Endothelial cell (in vitro differentiated cells): ENCODE measurements around the gene LUC7L2. TPM values are rescaled to one million over a fixed set of nuclear protein-coding genes. Genes with fewer than 3 reads are reported as not detected.

ENCODE experiments used
- DNase-seq: peaks from one replicate; pipeline ENCODE4 v3.0.0; 2021; ENCODE audit warnings: low spot score
- H3K27ac Mint-ChIP-seq: one replicate; pipeline ENCODE4 v1.8.0; 2021; ENCODE audit warnings: mixed read lengths, inconsistent platforms; ENCODE audit not compliant: unreplicated experiment
- H3K27me3 Mint-ChIP-seq: one replicate; pipeline ENCODE4 v1.8.0; 2021; ENCODE audit warnings: mild to moderate bottlenecking, moderate library complexity, mixed read lengths, inconsistent platforms; ENCODE audit not compliant: unreplicated experiment
- H3K36me3 Mint-ChIP-seq: one replicate; pipeline ENCODE4 v1.8.0; 2021; ENCODE audit warnings: mild to moderate bottlenecking, low read depth, mixed read lengths, inconsistent platforms; ENCODE audit not compliant: unreplicated experiment
- H3K4me1 Mint-ChIP-seq: one replicate; pipeline ENCODE4 v1.8.0; 2021; ENCODE audit warnings: mild to moderate bottlenecking, mixed read lengths, inconsistent platforms; ENCODE audit not compliant: unreplicated experiment
- H3K4me3 Mint-ChIP-seq: one replicate; pipeline ENCODE4 v1.8.0; 2021; ENCODE audit warnings: mild to moderate bottlenecking, mixed read lengths, inconsistent platforms; ENCODE audit not compliant: unreplicated experiment
- H3K9me3 Mint-ChIP-seq: one replicate; pipeline ENCODE4 v1.8.0; 2021; ENCODE audit warnings: mixed read lengths, inconsistent platforms; ENCODE audit not compliant: unreplicated experiment
- CTCF ChIP-seq: fragments of 200-600 bp; sonication (generic); IDR thresholded peaks from one replicate; pipeline ENCODE4 v1.5.0; 2021; ENCODE audit warnings: antibody characterized with exemption; ENCODE audit not compliant: unreplicated experiment
- total RNA-seq: library from RNA; stranded (reverse); fragmentation: NEBNext Ultra II Directional; extraction: Animal tissue kit (Norgen Biotek cat#: 25700); gene quantifications from one replicate; pipeline ENCODE4 v1.2.1, GENCODE V29; 2021; ENCODE audit not compliant: unreplicated experiment

LUC7L2 gene
- total RNA-seq, 1 donor from 2014 or later, result 83.5 TPM

DNA sequence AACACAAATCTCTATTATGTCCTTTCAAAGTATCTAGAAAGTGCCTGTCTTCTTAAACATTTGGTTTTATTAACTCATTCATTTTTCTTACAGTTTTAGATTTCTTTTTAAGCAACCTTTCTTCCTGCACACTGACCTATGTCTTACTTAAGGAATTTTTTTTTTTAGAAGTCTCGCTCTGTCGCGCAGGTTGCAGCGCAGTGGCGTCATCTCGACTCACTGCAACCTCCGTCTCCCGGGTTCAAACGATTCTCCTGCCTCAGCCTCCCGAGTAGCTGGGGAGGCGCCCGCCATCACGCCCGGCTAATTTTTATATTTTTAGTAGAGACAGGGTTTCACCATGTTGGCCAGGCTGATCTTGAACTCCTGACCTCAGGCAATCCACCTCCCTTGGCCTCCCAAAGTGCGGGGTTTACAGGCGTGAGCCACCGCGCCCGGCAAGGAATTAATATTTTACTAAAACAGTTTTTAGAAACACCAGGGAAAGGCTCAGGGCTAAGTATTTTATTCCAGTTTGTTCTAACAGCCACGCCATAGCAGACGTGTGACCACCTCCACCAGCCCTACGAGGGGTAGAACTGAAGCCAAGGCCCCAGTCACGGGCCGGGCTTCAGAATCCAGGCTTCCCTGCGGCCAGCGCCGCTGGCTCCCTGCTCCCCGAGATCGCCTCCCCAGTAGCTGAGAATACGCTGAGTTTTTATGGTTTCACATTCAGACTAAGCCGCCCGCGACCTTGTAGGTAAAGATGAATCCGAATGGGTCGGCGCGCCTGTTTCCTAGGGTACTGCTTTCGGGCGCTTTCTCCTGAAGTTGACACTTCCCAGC lies 941 bp upstream of the LUC7L2 start:
- peaks cover 5% of the 10 kb centered on the region for H3K27me3 Mint-ChIP-seq
- H3K4me1 Mint-ChIP-seq, result peaks cover 23% of the 10 kb centered on the region
- peak overlapping the region; percentile 90 for H3K27ac Mint-ChIP-seq
- no peak for DNase-seq
- no peak for TF ChIP-seq CTCF
- H3K9me3 Mint-ChIP-seq, result no peaks in the 10 kb centered on the region
- H3K36me3 Mint-ChIP-seq, result no peaks in the 10 kb centered on the region
- peak overlapping the region; percentile 95 for H3K4me3 Mint-ChIP-seq

DNA sequence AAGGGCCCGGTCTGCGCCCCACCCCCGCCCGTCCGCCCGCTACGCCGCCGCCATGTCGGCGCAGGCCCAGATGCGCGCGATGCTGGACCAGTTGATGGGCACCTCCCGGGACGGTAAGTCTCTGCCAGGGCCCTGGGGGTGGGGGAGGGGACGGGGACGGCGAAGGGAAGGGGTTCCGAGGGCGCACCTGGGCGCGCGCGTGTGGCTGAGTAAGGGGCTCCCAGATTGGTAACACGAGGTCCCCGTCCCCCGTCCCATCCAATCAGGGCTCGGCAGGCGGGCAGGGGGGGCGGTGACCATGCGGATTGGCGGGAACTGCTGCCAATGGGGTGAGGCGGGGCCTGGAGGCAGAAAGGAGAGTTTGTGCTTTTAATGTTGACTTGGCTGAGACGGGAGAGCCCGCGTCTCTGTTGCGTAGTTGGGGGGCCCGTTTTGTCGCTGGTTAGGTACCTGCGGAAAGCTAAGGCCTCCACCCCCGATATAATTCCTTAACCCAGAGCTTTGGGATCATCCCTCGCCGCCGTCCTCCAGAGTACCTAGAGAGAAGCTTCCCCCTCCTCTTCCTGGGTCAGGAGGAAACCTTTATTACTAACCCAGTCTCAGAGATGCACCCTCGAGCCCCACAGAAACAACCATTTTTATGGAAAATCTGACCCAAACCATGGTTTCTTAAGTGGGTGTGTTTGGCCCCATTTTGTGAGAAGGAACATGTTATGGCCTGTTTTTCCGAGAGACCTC lies 685 bp downstream of the LUC7L2 start:
- peak; percentile 98 for DNase-seq
- Mint-ChIP-seq H3K4me3 (peak overlapping the region; percentile 97), H3K27ac (peak overlapping the region; percentile 99), H3K36me3 (peaks cover 2% of the 10 kb centered on the region), H3K4me1 (peaks cover 23% of the 10 kb centered on the region), H3K27me3 (peaks cover 5% of the 10 kb centered on the region), H3K9me3 (no peaks in the 10 kb centered on the region)
- TF ChIP-seq CTCF, result no peak

GRCh38 chr7:139360948-139361307 lies 1.2 kb downstream of the LUC7L2 start:
- no peak for TF ChIP-seq CTCF
- Mint-ChIP-seq H3K4me3 (peak overlapping the region; percentile 97), H3K27me3 (peaks cover 5% of the 10 kb centered on the region), H3K27ac (peak overlapping the region; percentile 99), H3K36me3 (peaks cover 3% of the 10 kb centered on the region), H3K9me3 (no peaks in the 10 kb centered on the region), H3K4me1 (peaks cover 23% of the 10 kb centered on the region)
- DNase-seq, result no peak

DNA sequence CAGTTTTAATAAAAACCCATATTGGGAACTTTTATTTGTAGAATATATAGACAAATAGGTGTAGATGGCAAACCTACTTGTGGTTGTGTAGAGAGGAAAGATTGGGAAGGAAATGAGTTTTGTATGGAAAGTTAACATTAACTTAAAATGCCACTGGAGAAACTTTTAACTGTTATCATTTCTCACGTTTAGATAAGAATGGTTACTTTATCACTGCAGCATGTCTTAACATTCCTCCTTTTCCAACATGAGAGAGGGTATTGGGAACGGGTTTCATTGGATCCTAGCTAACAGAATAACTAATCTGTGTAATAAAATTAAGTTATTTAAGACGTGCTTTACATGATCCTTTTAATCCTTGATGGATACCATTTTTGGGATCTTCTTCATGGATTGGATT lies 1.8 kb downstream of the LUC7L2 start:
- peaks cover 23% of the 10 kb centered on the region for H3K4me1 Mint-ChIP-seq
- H3K27me3 Mint-ChIP-seq, result peaks cover 5% of the 10 kb centered on the region
- peak overlapping the region; percentile 97 for H3K4me3 Mint-ChIP-seq
- H3K27ac Mint-ChIP-seq, result peak overlapping the region; percentile 85
- no peak for TF ChIP-seq CTCF
- no peaks in the 10 kb centered on the region for H3K9me3 Mint-ChIP-seq
- peaks cover 3% of the 10 kb centered on the region for H3K36me3 Mint-ChIP-seq
- no peak for DNase-seq

DNA sequence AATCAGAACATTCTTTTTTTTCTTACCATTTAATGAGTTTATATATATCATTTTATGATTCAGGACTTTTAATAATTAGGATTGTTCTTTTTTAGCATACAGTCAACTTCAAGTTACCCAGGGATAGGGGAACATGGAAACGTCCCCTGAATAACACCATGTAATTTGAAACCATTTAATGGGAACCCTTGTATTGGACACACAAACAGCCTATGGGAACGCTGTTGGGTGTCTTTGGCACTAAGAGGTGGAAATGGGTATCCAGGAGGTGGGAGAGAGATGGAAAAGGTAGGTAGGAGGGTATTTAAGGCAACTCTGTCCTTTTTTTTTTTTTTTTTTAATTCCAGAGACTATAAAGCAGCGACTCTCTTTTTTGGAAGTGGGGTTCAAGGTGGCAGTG lies 2.6 kb downstream of the LUC7L2 start:
- Mint-ChIP-seq H3K27ac (peak overlapping the region; percentile 64), H3K36me3 (peaks cover 3% of the 10 kb centered on the region), H3K4me1 (peaks cover 23% of the 10 kb centered on the region), H3K4me3 (peak overlapping the region; percentile 48), H3K9me3 (no peaks in the 10 kb centered on the region), H3K27me3 (peaks cover 5% of the 10 kb centered on the region)
- TF ChIP-seq CTCF, result no peak
- DNase-seq, result no peak
